Stimulated activated naive CD8-positive, alpha-beta T cell treated with anti-CD3 and anti-CD28 coated beads, Interleukin-15, amount 100 ng/mL, for 72 hours (primary cell): ENCODE results near the gene LSM14B.
A peak's percentile ranks its signal among the peaks of the same experiment; 100 is the strongest.
"Not testable (repeated sequence)": the region's sequence is repeated elsewhere in the genome, so short reads cannot be mapped to it uniquely, and the experiment has no call there.

Experiments
- ATAC-seq: fragments of 150-1000 bp; cut with Tn5 transposase; 2 replicates; pipeline ENCODE4 v1.10.0; 2021; ENCODE audit warnings: mild to moderate bottlenecking, moderate library complexity
- DNase-seq, 2 donors: peaks; one replicate each; pipeline ENCODE4 v3.0.0; 2021 to 2022
- H3K27ac Mint-ChIP-seq, 2 donors: one replicate each; pipeline ENCODE4 v1.8.0; 2022; ENCODE audit warnings: mild to moderate bottlenecking in 2 of 2, mixed read lengths in 2 of 2, moderate library complexity in 2 of 2
- H3K27me3 Mint-ChIP-seq: one replicate; pipeline ENCODE4 v1.8.0; 2022; ENCODE audit warnings: mixed read lengths
- H3K4me1 Mint-ChIP-seq: one replicate; pipeline ENCODE4 v1.8.0; 2022; ENCODE audit warnings: mild to moderate bottlenecking, mixed read lengths
- H3K4me3 Mint-ChIP-seq, 2 donors: one replicate each; pipeline ENCODE4 v1.8.0; 2022; ENCODE audit warnings: mild to moderate bottlenecking in 2 of 2, mixed read lengths in 2 of 2, moderate library complexity in 1 of 2
- H3K9me3 Mint-ChIP-seq, 2 donors: one replicate each; pipeline ENCODE4 v1.8.0; 2022; ENCODE audit warnings: mixed read lengths in 2 of 2

LSM14B gene

DNA sequence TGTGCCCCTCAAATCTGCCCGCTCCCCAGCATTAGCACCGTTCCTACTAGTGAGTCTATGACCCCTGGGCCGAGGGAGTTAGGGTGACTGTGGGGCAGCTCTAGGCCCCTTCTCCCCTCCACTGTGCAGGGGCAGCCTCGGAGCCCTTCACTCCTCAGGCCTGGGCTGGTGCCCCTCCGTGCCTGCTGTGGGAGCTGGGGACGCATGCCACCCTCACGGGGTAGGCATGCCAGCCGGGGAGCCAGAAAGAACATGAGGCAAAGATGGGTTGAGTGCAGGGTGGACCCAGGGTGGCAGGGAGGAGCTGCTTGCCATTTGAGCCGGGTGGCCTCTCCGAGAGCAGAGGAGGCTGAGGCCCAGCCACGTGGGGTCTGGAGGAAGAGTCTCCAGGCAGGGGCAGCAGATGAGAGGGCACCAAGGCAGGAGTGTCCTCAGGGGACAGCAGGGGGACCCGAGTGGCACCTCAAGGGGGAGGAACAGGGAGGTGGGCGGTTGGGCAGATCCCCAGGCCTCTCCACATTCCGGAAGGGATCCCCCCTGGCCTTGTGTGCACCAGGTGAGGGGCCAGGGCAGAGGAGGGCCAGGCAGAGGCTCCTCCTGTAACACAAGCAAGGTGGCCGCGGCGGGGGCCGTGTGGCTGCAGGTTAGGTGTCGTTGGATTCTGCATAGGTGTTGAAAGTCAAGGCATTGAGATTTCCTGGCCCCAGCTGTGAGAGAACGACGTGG lies 18.6 kb upstream of the LSM14B start:
- H3K27me3 Mint-ChIP-seq = no peaks in the 10 kb centered on the region
- peaks cover 48 to 93% of the 10 kb centered on the region in 2 donors for H3K9me3 Mint-ChIP-seq
- H3K4me1 Mint-ChIP-seq = no peaks in the 10 kb centered on the region
- ATAC-seq = no peak
- no peak overlapping the region for H3K27ac Mint-ChIP-seq
- DNase-seq = no peak
- no peak overlapping the region for H3K4me3 Mint-ChIP-seq

DNA sequence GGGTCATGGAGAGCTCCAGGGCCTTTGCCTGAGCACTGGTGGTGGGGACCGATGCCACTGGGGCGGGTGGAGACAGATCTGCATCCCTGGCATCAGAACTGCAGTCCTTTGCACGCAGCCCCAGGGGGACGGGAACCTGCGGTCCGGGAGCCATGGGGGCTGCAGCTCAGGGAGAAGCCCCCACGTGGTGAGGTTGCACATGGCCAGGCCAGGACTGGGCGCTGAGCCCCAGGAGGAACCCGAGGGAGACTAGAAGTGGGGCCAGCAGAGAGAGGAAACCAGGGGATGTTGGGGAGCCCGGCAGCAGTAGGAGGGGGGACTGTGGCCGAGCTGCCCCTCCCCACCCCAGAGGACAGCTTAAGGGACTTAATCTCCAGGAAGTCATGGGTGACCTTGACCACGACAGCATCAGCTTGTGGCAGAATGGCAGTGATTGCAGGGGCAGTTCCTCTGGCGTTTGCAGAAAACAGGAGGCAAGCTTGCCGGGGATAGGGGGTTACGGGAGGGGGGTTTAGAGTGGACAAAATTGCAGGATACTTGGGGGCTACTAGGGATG lies 18.0 kb upstream of the LSM14B start:
- no peaks in the 10 kb centered on the region for H3K27me3 Mint-ChIP-seq
- H3K9me3 Mint-ChIP-seq = peaks cover 55 to 95% of the 10 kb centered on the region in 2 donors
- DNase-seq = no peak
- no peak for ATAC-seq
- no peaks in the 10 kb centered on the region for H3K4me1 Mint-ChIP-seq
- H3K4me3 Mint-ChIP-seq = no peak overlapping the region
- H3K27ac Mint-ChIP-seq = peak overlapping the region in 1 of 2 donors; percentile 34

DNA sequence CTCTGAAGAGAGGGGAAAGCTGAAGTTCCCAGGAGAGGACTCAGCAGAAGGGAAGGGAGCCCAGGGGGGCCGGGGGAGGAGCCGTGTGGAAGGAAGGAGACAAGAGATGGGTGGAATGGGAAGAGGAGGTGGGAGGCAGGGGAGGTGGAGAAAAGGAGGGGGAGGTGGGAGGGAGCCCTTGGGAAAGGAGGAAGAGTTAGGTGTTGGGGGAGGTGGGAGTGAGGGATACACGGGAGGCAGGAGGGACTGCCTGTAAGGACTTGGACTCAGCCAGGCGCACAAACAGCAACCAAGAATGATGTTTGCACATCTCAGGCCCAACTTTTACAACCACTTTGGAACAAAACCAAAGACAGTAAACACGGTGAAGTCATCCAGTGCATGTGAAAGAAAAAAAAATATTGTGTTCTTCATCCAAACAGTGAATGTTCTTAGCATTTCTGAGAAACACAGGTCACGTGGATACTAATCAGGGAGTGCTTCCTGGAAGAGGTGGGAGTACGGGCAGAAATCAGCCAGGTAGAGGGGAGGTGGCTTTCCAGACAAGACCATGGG lies 17.4 kb upstream of the LSM14B start:
- Mint-ChIP-seq H3K4me3 (no peak overlapping the region), H3K9me3 (peaks cover 57 to 95% of the 10 kb centered on the region in 2 donors), H3K27ac (peak overlapping the region in 1 of 2 donors; percentile 34), H3K4me1 (no peaks in the 10 kb centered on the region), H3K27me3 (no peaks in the 10 kb centered on the region)
- DNase-seq = no peak
- no peak for ATAC-seq

DNA sequence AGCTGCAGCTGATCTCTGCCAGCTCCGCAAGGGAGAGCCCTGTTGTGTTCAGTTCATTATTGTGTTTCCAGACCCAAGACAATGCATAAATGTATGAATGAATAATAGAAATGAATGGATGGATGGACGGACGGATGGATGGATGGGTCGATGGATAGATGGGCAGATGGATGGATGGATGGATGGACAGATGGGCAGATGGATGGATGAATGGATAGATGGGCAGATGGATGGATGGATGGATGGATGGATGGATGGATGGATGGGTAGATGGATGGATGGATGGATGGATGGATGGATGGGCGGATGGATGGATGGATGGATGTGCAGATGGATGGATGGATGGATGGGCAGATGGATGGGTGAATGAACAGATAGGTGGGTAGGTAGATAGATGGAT lies 16.7 kb upstream of the LSM14B start:
- Mint-ChIP-seq H3K4me3 (no peak overlapping the region), H3K9me3 (peaks cover 60 to 94% of the 10 kb centered on the region in 2 donors), H3K27me3 (no peaks in the 10 kb centered on the region)

DNA sequence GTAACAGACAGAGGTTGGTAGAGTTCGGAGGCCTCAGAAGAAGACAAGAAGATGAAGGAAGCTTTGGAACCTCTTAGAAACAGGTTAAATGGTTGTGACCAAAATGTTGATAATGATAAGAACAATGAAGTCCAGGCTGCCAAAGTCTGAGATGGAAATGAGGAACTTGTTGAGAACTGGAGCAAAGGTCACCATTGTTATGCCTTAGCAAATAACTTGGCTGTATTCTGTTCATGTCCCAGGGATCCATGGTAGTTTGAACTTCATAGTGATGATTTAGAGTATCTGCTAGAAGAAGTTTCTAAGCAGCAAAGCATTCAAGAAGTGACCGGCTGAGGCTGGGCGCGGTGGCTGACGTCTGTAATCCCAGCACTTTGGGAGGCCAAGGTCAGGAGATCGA lies 11.1 kb upstream of the LSM14B start:
- no peaks in the 10 kb centered on the region for H3K27me3 Mint-ChIP-seq
- H3K9me3 Mint-ChIP-seq = peaks cover 49 to 79% of the 10 kb centered on the region in 2 donors
- no peak for DNase-seq
- H3K4me3 Mint-ChIP-seq = no peak overlapping the region
- ATAC-seq = no peak
- H3K27ac Mint-ChIP-seq = peak overlapping the region in 1 of 2 donors; percentile 34
- no peaks in the 10 kb centered on the region for H3K4me1 Mint-ChIP-seq

More for the DNA sequence above, 16.7 kb upstream of the LSM14B start:
- ATAC-seq (no peak), DNase-seq (no peak)
- Mint-ChIP-seq H3K27ac (no peak overlapping the region), H3K4me1 (no peaks in the 10 kb centered on the region)

DNA sequence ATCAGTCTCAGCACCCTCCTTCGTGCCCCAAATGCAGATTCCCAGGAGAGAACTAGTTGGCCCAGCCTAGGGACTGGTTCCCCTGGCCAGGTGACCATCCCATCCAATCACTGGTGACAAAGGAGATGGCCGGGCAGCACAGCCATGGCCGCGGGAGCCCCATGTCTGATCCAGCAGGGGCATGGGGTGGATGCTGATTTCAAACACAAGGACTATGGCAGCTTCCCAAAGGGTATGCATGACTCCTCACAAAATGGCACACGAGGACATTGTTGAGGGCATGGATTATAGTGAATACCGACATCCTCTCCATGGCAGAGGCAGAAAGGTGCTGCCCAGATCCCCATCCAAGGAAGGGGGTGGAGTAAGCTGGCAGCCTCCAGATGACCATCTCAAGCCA lies 9.9 kb upstream of the LSM14B start:
- peaks cover 6% of the 10 kb centered on the region for H3K4me1 Mint-ChIP-seq
- ATAC-seq (no peak), DNase-seq (no peak)
- peaks cover 43 to 69% of the 10 kb centered on the region in 2 donors for H3K9me3 Mint-ChIP-seq
- H3K4me3 Mint-ChIP-seq = no peak overlapping the region
- no peak overlapping the region for H3K27ac Mint-ChIP-seq
- H3K27me3 Mint-ChIP-seq = no peaks in the 10 kb centered on the region

DNA sequence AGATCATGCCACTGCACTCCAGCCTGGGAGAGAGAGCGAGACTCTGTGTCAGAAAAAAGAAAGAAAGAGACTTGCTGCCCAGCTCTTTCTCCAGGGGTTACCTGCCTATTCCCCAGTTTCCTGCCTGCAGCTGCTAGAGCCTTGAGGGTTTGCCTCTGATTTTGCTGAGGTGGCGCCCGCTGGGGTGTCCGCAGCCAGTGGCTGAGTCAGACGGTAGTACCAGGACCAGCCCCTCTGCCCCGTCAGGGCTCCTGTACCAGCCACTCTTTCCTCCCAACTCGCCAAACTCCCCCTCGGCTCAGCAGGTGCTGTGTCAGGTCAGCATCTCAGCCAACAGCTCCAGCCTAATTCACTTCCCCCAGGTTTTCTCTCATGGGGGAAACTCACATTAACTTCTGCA lies 7.4 kb upstream of the LSM14B start:
- DNase-seq = no peak
- H3K27me3 Mint-ChIP-seq = no peaks in the 10 kb centered on the region
- H3K9me3 Mint-ChIP-seq = peaks cover 20 to 44% of the 10 kb centered on the region in 2 donors
- H3K4me1 Mint-ChIP-seq = peaks cover 31% of the 10 kb centered on the region
- ATAC-seq = no peak
- peak overlapping the region in 1 of 2 donors; percentile 42 for H3K27ac Mint-ChIP-seq
- no peak overlapping the region for H3K4me3 Mint-ChIP-seq

DNA sequence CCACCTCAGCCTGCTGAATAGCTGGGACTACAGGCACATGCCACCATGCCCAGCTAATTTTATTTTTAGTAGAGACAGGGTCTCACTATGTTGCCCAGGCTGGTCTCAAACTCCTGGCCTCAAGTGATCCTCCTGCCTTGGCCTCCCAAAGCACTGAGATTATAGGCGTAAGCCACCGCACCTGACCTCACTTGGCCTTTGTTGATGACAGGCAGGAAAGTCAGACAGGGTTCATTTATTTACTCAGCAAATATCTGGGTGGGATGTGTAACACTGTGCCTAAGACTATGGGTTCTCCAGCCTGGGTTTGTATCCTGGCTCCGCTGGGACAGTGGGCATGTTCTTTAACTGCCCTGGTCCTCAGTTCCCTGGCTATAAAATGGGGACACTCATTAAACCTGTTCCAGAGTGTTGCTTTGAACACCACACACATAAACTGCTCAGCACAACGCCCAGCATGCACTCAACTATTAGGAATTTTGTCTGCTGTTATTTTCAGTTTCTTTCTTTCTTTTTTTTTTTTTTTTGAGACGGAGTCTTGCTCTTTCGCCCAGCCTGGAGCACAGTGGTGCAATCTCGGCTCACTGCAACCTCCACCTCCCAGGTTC lies 6.4 kb upstream of the LSM14B start:
- H3K9me3 Mint-ChIP-seq = peaks cover 13 to 35% of the 10 kb centered on the region in 2 donors
- not testable (repeated sequence) for ATAC-seq, DNase-seq, H3K27me3 Mint-ChIP-seq, H3K27ac Mint-ChIP-seq, H3K4me3 Mint-ChIP-seq
- peaks cover 41% of the 10 kb centered on the region for H3K4me1 Mint-ChIP-seq

DNA sequence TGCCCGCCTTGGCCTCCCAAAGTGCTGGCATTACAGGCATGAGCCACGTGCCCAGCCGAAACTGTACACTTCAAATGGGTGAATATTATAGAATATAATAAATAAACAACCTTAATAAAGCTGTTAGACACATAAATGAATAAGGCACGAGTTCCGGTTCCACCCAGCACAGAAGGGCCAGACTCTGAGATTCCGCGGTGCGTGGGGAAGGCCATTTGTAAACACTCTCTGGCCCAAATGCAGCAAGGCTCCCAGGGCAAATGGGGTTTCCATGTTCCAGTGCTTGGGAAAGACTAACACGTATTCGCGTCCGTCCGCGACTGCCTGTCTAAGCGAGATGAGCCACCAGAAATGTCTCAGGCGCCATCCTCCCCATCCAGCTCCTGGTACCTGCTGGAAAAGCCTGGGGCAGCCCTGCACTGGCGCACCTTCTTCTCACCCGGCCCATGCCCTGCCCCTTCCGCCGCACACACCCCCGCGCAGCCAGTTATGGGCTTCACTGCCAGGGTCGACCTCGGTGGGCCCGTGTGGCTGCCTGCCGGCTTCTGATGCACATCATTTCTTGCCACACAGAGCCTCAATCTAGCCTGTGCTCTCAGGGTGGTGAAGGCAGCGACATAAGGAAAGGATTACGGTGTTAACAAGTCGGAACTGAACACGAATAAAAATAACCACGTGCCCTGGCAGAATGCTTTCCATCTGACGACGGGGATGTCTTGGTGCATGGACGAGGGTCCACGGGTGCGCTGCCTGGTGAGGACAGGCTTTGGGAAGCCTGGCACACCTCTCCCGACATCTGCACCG lies 5.5 kb upstream of the LSM14B start:
- H3K4me1 Mint-ChIP-seq = peaks cover 47% of the 10 kb centered on the region
- H3K27ac Mint-ChIP-seq = no peak overlapping the region
- no peak for ATAC-seq
- no peaks in the 10 kb centered on the region for H3K27me3 Mint-ChIP-seq
- no peak overlapping the region for H3K4me3 Mint-ChIP-seq
- DNase-seq = no peak
- peaks cover 8 to 29% of the 10 kb centered on the region in 2 donors for H3K9me3 Mint-ChIP-seq

DNA sequence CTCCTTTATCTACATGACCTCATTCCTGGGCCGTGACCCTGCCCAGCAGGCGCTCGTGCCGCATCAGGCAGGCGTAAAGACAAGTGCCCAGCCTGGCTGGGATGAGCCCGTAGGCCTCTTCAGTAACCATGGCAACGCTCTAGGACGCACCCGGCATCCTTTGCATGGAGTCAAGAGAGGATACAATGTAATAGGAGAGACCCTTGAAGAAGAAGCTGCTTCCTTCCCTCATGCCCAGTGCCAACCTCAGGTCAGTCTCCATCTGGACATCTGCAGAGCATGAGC lies 5.0 kb upstream of the LSM14B start:
- H3K4me3 Mint-ChIP-seq = peak overlapping the region; percentile 26 to 60
- DNase-seq = no peak

DNA sequence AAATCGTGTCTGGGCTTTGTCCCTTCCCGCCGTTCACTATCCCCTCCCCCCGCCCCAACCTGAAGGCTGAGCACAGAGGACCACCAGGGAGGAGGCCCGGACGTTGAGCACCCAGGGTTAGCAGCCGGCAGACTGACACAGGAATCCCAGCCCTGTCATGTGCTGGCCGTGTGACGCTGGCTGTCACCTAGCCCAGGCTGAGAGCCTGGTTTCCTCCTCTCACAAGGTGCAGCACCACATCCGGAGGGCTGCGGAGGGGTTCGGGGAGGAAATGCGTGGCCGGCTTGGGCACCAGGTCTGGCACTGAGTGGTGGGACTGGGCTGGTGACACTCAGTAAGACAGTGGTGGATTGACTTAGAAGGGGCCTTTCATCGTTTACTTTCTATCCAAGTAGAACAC lies 4.6 kb upstream of the LSM14B start:
- peak; percentile 70 for ATAC-seq
- Mint-ChIP-seq H3K4me1 (peaks cover 47% of the 10 kb centered on the region), H3K27ac (peak overlapping the region in 1 of 2 donors; percentile 84), H3K27me3 (no peaks in the 10 kb centered on the region), H3K4me3 (peak overlapping the region; percentile 42 to 60), H3K9me3 (peaks cover 8 to 22% of the 10 kb centered on the region in 2 donors)
- DNase-seq = peak; percentile 66 to 83

More for the DNA sequence above, 5.0 kb upstream of the LSM14B start:
- Mint-ChIP-seq H3K4me1 (peaks cover 47% of the 10 kb centered on the region), H3K27ac (no peak overlapping the region), H3K27me3 (no peaks in the 10 kb centered on the region), H3K9me3 (peaks cover 8 to 25% of the 10 kb centered on the region in 2 donors)
- ATAC-seq = no peak

DNA sequence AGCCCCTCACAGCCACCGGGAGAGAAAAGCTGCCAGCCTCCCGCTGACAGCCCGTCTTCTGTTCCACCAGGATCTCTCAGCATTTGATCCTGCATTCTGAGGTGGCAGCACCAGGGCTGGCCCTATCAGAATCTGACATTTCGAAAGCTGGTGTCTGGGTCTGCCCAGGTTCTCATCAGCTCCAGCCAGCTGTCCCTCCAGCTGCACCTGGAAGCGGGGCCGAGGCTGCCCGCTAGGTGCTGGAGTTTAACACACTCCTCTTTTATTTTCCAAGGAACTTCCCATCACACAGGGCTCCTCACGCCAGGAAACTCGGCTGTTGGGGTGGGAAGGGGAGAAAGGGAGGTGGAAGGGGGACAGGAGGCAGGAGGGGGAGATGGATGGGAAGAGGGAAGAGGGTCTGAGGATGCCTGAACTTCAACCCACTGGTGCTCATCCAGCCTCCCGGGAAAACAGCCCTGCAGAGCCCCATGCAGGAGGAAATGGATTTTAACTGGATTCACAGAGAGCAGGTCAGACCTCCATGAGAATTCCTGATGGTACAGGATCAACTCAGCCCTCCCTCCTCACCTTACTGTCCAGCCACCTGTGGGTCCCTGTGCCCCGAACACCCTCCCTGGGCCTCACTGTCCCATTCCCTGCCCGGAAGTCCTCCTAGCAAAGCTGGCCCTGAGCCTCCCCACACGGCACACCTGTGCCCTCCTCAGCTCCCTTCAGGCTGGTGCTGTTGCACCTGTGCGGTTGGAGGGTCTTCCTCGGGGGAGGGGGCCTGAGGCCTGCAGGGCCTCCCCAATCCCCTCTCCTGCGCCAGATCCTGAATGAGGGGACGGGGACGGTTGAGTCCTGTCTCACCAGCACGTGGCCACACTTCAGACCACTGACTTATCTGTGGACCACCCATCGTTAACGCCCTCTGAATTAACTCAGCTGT lies 3.9 kb upstream of the LSM14B start:
- ATAC-seq (no peak), DNase-seq (no peak)
- H3K27me3 Mint-ChIP-seq = no peaks in the 10 kb centered on the region
- peak overlapping the region; percentile 42 to 60 for H3K4me3 Mint-ChIP-seq
- peaks cover under 1 to 15% of the 10 kb centered on the region in 2 donors for H3K9me3 Mint-ChIP-seq
- H3K4me1 Mint-ChIP-seq = peaks cover 49% of the 10 kb centered on the region
- no peak overlapping the region for H3K27ac Mint-ChIP-seq

DNA sequence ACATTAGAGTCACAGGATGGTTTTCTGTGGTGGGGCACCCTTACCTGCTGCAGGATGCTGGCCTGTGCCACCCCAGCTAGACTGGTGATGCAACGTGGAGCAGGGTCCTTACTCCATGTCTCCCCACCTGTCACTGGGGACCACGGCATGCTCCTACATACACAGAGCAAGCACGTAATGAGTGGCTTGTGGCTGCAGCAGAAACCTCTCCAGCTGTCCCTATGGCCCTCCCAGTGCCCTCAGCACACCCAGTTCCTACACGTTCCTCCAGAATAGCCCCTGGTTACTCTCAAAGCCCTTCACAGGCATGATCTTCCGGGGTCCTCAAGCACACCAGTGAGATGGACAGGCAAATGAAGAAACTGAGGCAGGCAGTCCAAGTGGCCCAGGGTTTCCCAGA lies 3.2 kb upstream of the LSM14B start:
- Mint-ChIP-seq H3K27me3 (no peaks in the 10 kb centered on the region), H3K9me3 (peaks cover 0 to 7% of the 10 kb centered on the region in 2 donors), H3K4me1 (peaks cover 57% of the 10 kb centered on the region), H3K4me3 (no peak overlapping the region), H3K27ac (no peak overlapping the region)
- DNase-seq = no peak
- ATAC-seq = no peak

DNA sequence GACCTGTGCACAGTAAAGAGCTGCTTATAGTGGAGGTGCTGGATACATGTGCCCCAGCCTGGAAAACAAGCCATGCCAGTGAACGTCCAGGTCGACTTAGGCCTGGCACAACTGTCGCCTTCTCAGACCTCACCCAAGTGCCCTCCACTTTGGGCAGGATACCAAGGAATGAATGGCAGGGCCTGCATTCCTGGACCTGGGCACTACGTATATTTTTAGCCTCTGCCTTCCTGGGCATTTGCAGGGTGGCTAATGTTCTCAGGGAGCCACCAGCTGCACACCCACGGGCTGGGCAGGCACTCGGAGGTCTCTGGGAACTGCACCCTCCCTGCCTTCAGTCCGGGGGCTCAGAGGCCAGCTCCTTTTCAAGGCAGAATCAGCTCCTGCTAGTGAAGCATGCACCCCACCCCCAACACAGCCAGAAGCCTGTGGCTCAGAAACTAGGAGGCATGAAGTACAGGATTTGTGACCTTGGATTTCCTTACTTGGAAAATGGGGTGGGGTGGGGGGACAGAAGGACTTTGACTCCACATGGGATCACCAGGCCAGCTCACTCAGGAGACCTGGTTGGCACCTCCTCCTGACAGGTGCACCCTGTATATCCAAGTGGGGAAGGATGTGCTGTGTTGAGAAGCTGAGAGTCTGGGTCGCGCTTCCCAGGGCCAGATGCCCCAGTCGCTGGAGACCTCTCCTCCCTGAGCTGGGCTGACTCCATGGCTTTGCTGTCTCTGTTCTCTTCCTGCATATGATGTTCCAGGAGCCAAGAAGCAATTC lies 2.5 kb upstream of the LSM14B start:
- Mint-ChIP-seq H3K4me3 (no peak overlapping the region), H3K9me3 (peaks cover 0 to 7% of the 10 kb centered on the region in 2 donors), H3K27me3 (no peaks in the 10 kb centered on the region), H3K4me1 (peaks cover 63% of the 10 kb centered on the region), H3K27ac (no peak overlapping the region)
- DNase-seq (no peak), ATAC-seq (no peak)
